Measurements from ENCODE around the gene ARHGEF4. TPM values are rescaled to one million over a fixed set of nuclear protein-coding genes. Genes with fewer than 3 reads are reported as not detected.
"Not testable (repeated sequence)": the region's sequence is repeated elsewhere in the genome, so short reads cannot be mapped to it uniquely, and the experiment has no call there.

Gene ARHGEF4
- polyA plus RNA-seq, 3 donors, result 6.2 to 7.5 (median 6.5) TPM

DNA sequence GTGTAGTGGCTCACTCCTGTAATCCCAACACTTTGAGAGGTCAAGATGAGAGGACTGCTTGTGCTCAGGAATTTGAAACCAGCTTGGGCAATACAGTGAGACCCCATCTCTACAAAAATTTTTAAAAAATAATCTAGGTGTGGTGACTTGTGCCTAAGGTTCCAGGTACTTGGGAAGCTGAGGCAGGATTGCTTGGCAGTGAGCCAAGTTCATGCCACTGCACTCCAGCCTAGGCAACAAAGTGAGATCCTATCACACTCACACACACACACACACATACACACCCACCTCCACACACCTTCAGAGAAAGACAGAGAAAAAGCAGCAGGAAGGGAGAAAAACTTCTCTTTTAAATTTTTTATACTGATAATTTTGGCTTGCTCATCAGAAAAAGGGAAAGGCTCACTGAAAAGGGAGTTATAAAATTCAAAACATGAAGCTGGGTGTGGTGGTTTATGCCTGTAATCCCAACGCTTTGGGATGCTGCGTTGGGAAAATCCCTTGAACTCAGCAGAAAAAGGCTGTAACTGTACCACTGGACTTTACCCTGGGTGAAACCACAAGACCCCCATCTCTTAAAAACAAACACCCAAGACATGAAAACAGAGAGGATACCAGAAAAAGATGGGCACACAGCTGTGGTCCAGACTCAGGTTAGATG, 230.9 kb downstream of the ARHGEF4 start:
- no peak for DNase-seq (ENCODE audit: low read depth in 3 of 3, low spot score in 2 of 3)

- DNase-seq (ENCODE audit: low read depth in 3 of 3, low spot score in 2 of 3), result not testable (repeated sequence)
These were observed 231.5 kb downstream of the ARHGEF4 start for GRCh38 chr2:131068172-131068571.

GRCh38 chr2:131075578-131075977, 238.9 kb downstream of the ARHGEF4 start:
- DNase-seq (ENCODE audit: low read depth in 3 of 3, low spot score in 2 of 3), result not testable (repeated sequence)

GRCh38 chr2:131076707-131077106, 240.0 kb downstream of the ARHGEF4 start:
- no peak for DNase-seq (ENCODE audit: low read depth in 3 of 3, low spot score in 2 of 3)

GRCh38 chr2:131077182-131077846, 240.6 kb downstream of the ARHGEF4 start:
- DNase-seq (ENCODE audit: low read depth in 3 of 3, low spot score in 2 of 3), result no peak

DNA sequence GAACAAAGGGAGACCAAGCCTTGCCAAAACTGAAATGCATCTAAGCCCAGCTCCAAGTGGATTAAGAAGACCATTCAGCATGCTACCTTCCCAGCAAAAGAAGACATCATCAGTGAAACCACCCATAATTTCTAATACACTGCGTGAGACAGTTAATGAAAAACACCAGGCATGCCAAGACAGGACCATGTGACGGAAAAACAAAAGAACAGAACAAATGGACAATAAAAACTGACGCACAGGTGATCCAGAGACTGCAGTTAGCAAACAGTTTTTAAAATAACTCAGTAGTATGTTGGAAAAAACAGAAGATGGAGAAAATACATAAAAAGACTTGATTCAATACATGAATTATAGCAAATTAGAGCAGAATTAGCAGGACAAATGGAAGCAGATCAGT, 241.3 kb downstream of the ARHGEF4 start:
- DNase-seq (ENCODE audit: low read depth in 3 of 3, low spot score in 2 of 3), result no peak

DNA sequence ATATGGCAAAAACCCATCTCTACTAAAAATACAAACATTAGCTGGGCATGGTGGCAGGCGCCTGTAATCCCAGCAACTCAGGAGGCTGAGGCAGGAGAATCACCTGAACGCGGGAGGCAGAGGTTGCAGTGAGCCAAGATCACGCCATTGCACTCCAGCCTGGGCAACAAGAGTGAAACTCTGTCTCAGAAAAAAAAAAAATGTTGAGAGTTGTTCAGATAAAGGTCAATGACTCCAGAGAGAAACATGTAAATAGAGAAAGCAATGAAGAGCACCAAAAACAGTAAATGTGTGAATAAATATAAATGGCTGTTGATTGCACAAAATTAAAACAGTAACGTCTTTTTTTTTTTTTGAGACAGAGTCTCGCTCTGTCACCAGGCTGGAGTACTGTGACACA, 243.2 kb downstream of the ARHGEF4 start:
- not testable (repeated sequence) for DNase-seq (ENCODE audit: low read depth in 3 of 3, low spot score in 2 of 3)

DNA sequence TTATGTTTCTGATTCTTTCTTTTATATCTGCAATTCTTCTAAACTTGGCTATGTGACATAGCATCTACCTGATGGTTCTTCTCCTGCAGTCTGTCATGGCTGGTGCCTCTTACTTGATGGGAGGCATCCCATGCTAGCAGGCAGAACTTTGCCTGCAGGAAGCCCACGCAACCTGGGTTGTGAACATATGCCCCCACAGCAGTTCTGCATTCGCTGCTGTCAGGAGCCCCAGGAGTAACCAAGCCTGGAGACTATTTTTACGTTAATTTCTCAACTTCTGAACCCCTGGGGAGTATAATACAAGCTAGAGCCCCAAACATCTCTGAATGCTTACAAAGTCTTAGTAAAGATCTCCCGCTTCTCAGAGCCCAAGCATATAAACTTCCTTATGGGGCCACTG, 244.5 kb downstream of the ARHGEF4 start:
- no peak for DNase-seq (ENCODE audit: low read depth in 3 of 3, low spot score in 2 of 3)

DNA sequence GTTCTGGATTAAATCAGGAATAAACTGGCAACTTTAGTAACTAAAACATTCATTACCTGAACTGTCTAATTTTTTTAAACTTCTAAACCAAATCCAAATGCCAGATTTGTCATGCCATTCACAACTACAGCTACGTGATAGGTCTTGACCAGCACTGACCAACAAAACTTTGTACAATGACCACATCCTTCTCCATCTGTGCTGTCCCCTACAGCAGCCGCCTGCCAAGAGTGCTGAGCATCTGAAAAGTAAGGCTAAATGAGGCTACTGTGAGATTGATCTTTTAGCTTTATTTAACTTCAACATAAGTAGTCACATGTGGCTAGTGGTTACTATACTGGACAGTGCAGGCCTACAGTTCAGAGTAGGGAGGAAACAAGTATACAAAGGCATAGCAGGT, 248.9 kb downstream of the ARHGEF4 start:
- DNase-seq (ENCODE audit: low read depth in 3 of 3, low spot score in 2 of 3), result no peak

- no peak for DNase-seq (ENCODE audit: low read depth in 3 of 3, low spot score in 2 of 3)
These were observed 255.8 kb downstream of the ARHGEF4 start for GRCh38 chr2:131092458-131093005.

GRCh38 chr2:131093006-131093695, 256.4 kb downstream of the ARHGEF4 start, which contains the start of gene FAM168B:
TSS of gene FAM168B (minus strand) at chr2:131093460. CDS start at chr2:131082646, 10,814 bp downstream.
- peak; percentile 78 to 86 (median 84) for DNase-seq (ENCODE audit: low read depth in 3 of 3, low spot score in 2 of 3)

GRCh38 chr2:131093696-131094462, 257.2 kb downstream of the ARHGEF4 start:
- no peak for DNase-seq (ENCODE audit: low read depth in 3 of 3, low spot score in 2 of 3)

- no peak for DNase-seq (ENCODE audit: low read depth in 3 of 3, low spot score in 2 of 3)
These were observed 258.0 kb downstream of the ARHGEF4 start for GRCh38 chr2:131094463-131095281.

Other genes with a start within 250 kb of the ARHGEF4 start
- gene CFC1, start 237.3 kb upstream of the ARHGEF4 start, polyA plus RNA-seq (ENCODE audit: insufficient read length in 3 of 3), result not detected
- under 1 TPM in 2 of 3 donors, not detected in 1; 0.06 to 0.14 TPM for gene POTEJ, start 225.5 kb upstream of the ARHGEF4 start, polyA plus RNA-seq (ENCODE audit: insufficient read length in 3 of 3)
- gene GPR148, start 107.8 kb upstream of the ARHGEF4 start, polyA plus RNA-seq (ENCODE audit: insufficient read length in 3 of 3), result not detected
- under 1 TPM; 0.01 to 0.10 (median 0.01) TPM for gene AMER3, start 81.4 kb upstream of the ARHGEF4 start, polyA plus RNA-seq (ENCODE audit: insufficient read length in 3 of 3)

Data from right renal cortex interstitium (tissue), 3 donors.